H1 (cell line): ENCODE data around the gene ADAM22. TPM values are rescaled to one million over a fixed set of nuclear protein-coding genes. Genes with fewer than 3 reads are reported as not detected.

ENCODE experiments used
- CTCF ChIA-PET: fragments of 300-600 bp; sonication (Branson Sonifier 250); formaldehyde crosslinking; loops from one replicate; lab custom pipeline; 2021; ENCODE audit not compliant: partially characterized antibody; lab: Charles Lee
- POLR2A ChIA-PET: fragments of 300-600 bp; sonication (Branson Sonifier 250); formaldehyde crosslinking; loops from one replicate; lab custom pipeline; 2021; ENCODE audit warnings: inconsistent platforms; ENCODE audit not compliant: partially characterized antibody; lab: Charles Lee
- DNase-seq, 2 experiments: peaks; one replicate each; pipeline versions ENCODE4 v3.0.0 to v3.0.0-alpha.2; 2010 to 2022; ENCODE audit warnings: low spot score in 2 of 2, low read depth in 1 of 2, mixed read lengths in 1 of 2
- FAIRE-seq: peaks from 2 replicates; lab custom pipeline; 2011; peaks lifted over from hg19 to GRCh38; lab: Jason Lieb, UNC
- H2AFZ ChIP-seq: 2 replicates; pipeline ENCODE4 v1.8.1; 2012; ENCODE audit warnings: low read length, inconsistent platforms
- H2AK5ac ChIP-seq: 2 replicates; pipeline ENCODE4 v1.6.1; 2013; ENCODE audit warnings: low read depth, low read length
- H2BK120ac ChIP-seq: replicated peaks from 2 replicates; pipeline ENCODE3; 2013; ENCODE audit warnings: low read depth, low read length, inconsistent platforms
- H2BK12ac ChIP-seq: 2 replicates; pipeline ENCODE4 v1.6.1; 2013; ENCODE audit warnings: low read depth, low read length
- H2BK15ac ChIP-seq: 2 replicates; pipeline ENCODE4 v1.6.1; 2013; ENCODE audit warnings: low read length
- H2BK20ac ChIP-seq: 2 replicates; pipeline ENCODE4 v1.6.1; 2013; ENCODE audit warnings: low read length
- H2BK5ac ChIP-seq: 2 replicates; pipeline ENCODE4 v1.6.1; 2013; ENCODE audit warnings: low read depth, low read length
- H3K14ac ChIP-seq: 2 replicates; pipeline ENCODE4 v1.6.1; 2013; ENCODE audit warnings: inconsistent platforms; ENCODE audit not compliant: insufficient read length
- H3K18ac ChIP-seq: 2 replicates; pipeline ENCODE4 v1.6.1; 2013; ENCODE audit warnings: low read length; ENCODE audit errors: extremely low read depth
- H3K23ac ChIP-seq: 2 replicates; pipeline ENCODE4 v1.6.1; 2013; ENCODE audit warnings: inconsistent platforms; ENCODE audit not compliant: insufficient read length
- H3K23me2 ChIP-seq: 2 replicates; pipeline ENCODE4 v1.6.1; 2013; ENCODE audit warnings: low read depth, low read length
- H3K27ac ChIP-seq: 2 replicates; pipeline ENCODE4 v1.6.1; 2011; ENCODE audit warnings: low read depth, low read length, inconsistent platforms
- H3K27me3 ChIP-seq, 4 experiments: replicated peaks in 1 of 4; 1 replicate in 1 of 4; 2 replicates in 3 of 4; pipeline versions ENCODE4 v1.6.1 to v1.8.1; 2011 to 2013; ENCODE audit warnings: low read length in 3 of 4, mild to moderate bottlenecking in 3 of 4, inconsistent platforms in 2 of 4, mixed read lengths in 2 of 4, moderate library complexity in 1 of 4; ENCODE audit not compliant: control insufficient read depth in 3 of 4, insufficient read depth in 3 of 4; ENCODE audit errors: extremely low read depth in 1 of 4
- H3K36me3 ChIP-seq, 4 experiments: 2 replicates each; pipeline versions ENCODE4 v1.6.1 to v1.8.1; 2011 to 2013; ENCODE audit warnings: mild to moderate bottlenecking in 4 of 4, low read length in 3 of 4, moderate library complexity in 2 of 4, control low read depth in 1 of 4, inconsistent platforms in 1 of 4; ENCODE audit not compliant: insufficient read depth in 4 of 4, control insufficient read depth in 2 of 4
- H3K4ac ChIP-seq: replicated peaks from 2 replicates; pipeline ENCODE3; 2013; ENCODE audit warnings: low read length, low read depth, mixed read lengths, inconsistent platforms; ENCODE audit not compliant: insufficient read length
- H3K4me1 ChIP-seq, 4 experiments: replicated peaks in 1 of 4; 1 replicate in 1 of 4; 2 replicates in 3 of 4; pipeline versions ENCODE4 v1.6.1 to v1.8.1; 2011 to 2013; ENCODE audit warnings: low read length in 3 of 4, inconsistent platforms in 2 of 4, mixed read lengths in 1 of 4; ENCODE audit not compliant: insufficient read depth in 4 of 4, control insufficient read depth in 3 of 4
- H3K4me2 ChIP-seq, 2 experiments: 2 replicates each; pipeline versions ENCODE4 v1.6.1 to v1.8.1; 2011 to 2013; ENCODE audit warnings: low read depth in 2 of 2, low read length in 2 of 2, control low read depth in 1 of 2, inconsistent platforms in 1 of 2, mild to moderate bottlenecking in 1 of 2; ENCODE audit not compliant: insufficient read depth in 1 of 2
- H3K4me3 ChIP-seq, 4 experiments: fragments of 200-600, 300-600 bp in 1 of 4; sonication (generic), shearing (Covaris generic), sonication (Bioruptor Twin) in 1 of 4; 2 replicates each; pipeline versions ENCODE4 v1.5.1 to v1.8.1; 2011 to 2016; ENCODE audit warnings: low read length in 4 of 4, low read depth in 3 of 4, control low read depth in 2 of 4, inconsistent platforms in 2 of 4, mild to moderate bottlenecking in 2 of 4, mixed read lengths in 1 of 4, moderate library complexity in 1 of 4; ENCODE audit not compliant: insufficient read depth in 2 of 4; ENCODE audit errors: extremely low read depth in 1 of 4
- H3K56ac ChIP-seq: replicated peaks from 2 replicates; pipeline ENCODE3; 2013; ENCODE audit warnings: low read depth, mild to moderate bottlenecking, mixed read lengths, low read length, inconsistent platforms; ENCODE audit not compliant: insufficient read length
- H3K79me1 ChIP-seq: 2 replicates; pipeline ENCODE4 v1.6.1; 2013; ENCODE audit warnings: low read depth, low read length, control low read depth
- H3K79me2 ChIP-seq, 2 experiments: 2 replicates each; pipeline versions ENCODE4 v1.6.1 to v1.8.1; 2012 to 2013; ENCODE audit warnings: low read length in 2 of 2, mild to moderate bottlenecking in 2 of 2, inconsistent platforms in 1 of 2; ENCODE audit not compliant: insufficient read depth in 2 of 2, control insufficient read depth in 1 of 2
- H3K9ac ChIP-seq, 4 experiments: replicated peaks in 1 of 4; 1 replicate in 1 of 4; 2 replicates in 3 of 4; pipeline versions ENCODE4 v1.6.1 to v1.8.1; 2011 to 2013; ENCODE audit warnings: low read depth in 3 of 4, low read length in 3 of 4, control low read depth in 2 of 4, mild to moderate bottlenecking in 2 of 4, moderate library complexity in 2 of 4, inconsistent platforms in 1 of 4; ENCODE audit errors: extremely low read depth in 1 of 4
- H3K9me3 ChIP-seq, 2 experiments: 2 replicates each; pipeline versions ENCODE4 v1.6.1 to v1.8.1; 2012 to 2013; ENCODE audit warnings: mild to moderate bottlenecking in 2 of 2, moderate library complexity in 2 of 2, control low read depth in 1 of 2, inconsistent platforms in 1 of 2, low read depth in 1 of 2, low read length in 1 of 2, mixed read lengths in 1 of 2; ENCODE audit not compliant: insufficient read depth in 2 of 2
- H4K20me1 ChIP-seq, 2 experiments: replicated peaks in 1 of 2; 2 replicates each; pipeline versions ENCODE3 to v1.8.1; 2011 to 2013; ENCODE audit warnings: inconsistent platforms in 2 of 2, low read length in 2 of 2, mild to moderate bottlenecking in 1 of 2; ENCODE audit not compliant: insufficient read depth in 2 of 2, control insufficient read depth in 1 of 2
- H4K5ac ChIP-seq: 2 replicates; pipeline ENCODE4 v1.6.1; 2013; ENCODE audit warnings: low read length, low read depth, mixed read lengths, inconsistent platforms; ENCODE audit not compliant: insufficient read length
- H4K8ac ChIP-seq: 2 replicates; pipeline ENCODE4 v1.8.0; 2013; ENCODE audit warnings: mild to moderate bottlenecking, moderate library complexity, low read length, inconsistent platforms; ENCODE audit not compliant: insufficient read depth; ENCODE audit errors: extremely low read depth
- H4K91ac ChIP-seq: replicated peaks from 2 replicates; pipeline ENCODE3; 2013; ENCODE audit warnings: low read length, mixed read lengths, inconsistent platforms; ENCODE audit not compliant: insufficient read length
- CEBPB ChIP-seq: IDR thresholded peaks from 2 replicates; pipeline ENCODE4 v1.6.1; 2012; ENCODE audit warnings: low read depth, low read length
- CTBP2 ChIP-seq: IDR thresholded peaks from 2 replicates; pipeline ENCODE4 v1.7.0; 2011; ENCODE audit warnings: borderline replicate concordance, mild to moderate bottlenecking, moderate library complexity, mixed read lengths, low read length; ENCODE audit not compliant: insufficient read depth, insufficient read length
- WGBS, 2 experiments: shearing (Covaris generic) in 1 of 2; methylation state at CpG; one replicate each; pipeline versions ENCODE4 v1.1.6 to v1.1.7; 2013 to 2015; ENCODE audit warnings: low lambda C conversion rate in 2 of 2, mixed read lengths in 2 of 2, inconsistent platforms in 1 of 2, low coverage in 1 of 2, missing lambda C conversion rate in 1 of 2; ENCODE audit not compliant: insufficient replicate concordance in 2 of 2, insufficient coverage in 1 of 2, insufficient read length in 1 of 2; ENCODE audit errors: extremely low coverage in 1 of 2, missing lambda C conversion rate in 1 of 2; 5-methylcytosine and 5-hydroxymethylcytosine counted together
- polyA plus RNA-seq, 7 experiments: library from polyadenylated mRNA; depleted of rRNA in 3 of 7; stranded (reverse) in 5 of 7; unstranded in 2 of 7; fragments of >200 nt in 5 of 7; fragments of 200-250 nt in 2 of 7; gene quantifications; 1 replicate in 5 of 7; 2 replicates in 1 of 7; 4 replicates in 1 of 7; pipeline versions ENCODE4 v1.2.1 to v1.2.3, GENCODE V29; 2011 to 2013; ENCODE audit warnings: missing spikeins in 2 of 7, mixed read lengths in 2 of 7
- total RNA-seq: library from RNA; stranded (reverse); fragmentation: NEBNext Ultra II Directional; extraction: Animal tissue kit (Norgen Biotek cat#: 25700); gene quantifications from 2 replicates; pipeline ENCODE4 v1.2.1, GENCODE V29; 2021

The ADAM22 gene
- total and polyA plus RNA-seq, 2 of the 8 experiments (the other 6 are each of a cell fraction or from before 2014, with no cell fraction given): 4.6 to 21.4 TPM

GRCh38 chr7:88204525-88205110, 270.6 kb downstream of the ADAM22 start:
- H3K4me1 ChIP-seq: peaks cover 0 to 12% (median 10%) of the 10 kb centered on the region in 4 experiments; a peak in 3 of 7 replicates
- FAIRE-seq: no peak
- ChIA-PET CTCF (no interaction called here), POLR2A (interaction anchor here (1.2 kb wide), 1 partner anchor 9 kb away, joined by 5 read pairs; no protein-coding TSS in a partner anchor)
- H3K27ac ChIP-seq: no peak overlapping the region
- no peak overlapping the region for H3K23ac ChIP-seq
- H3K79me2 ChIP-seq: no peaks in the 10 kb centered on the region
- H2AFZ ChIP-seq: no peak overlapping the region
- no peaks in the 10 kb centered on the region for H3K27me3 ChIP-seq
- H3K36me3 ChIP-seq: peaks cover 2 to 63% (median 33%) of the 10 kb centered on the region in 4 experiments; a peak in 7 of 8 replicates
- H2BK20ac ChIP-seq: no peak overlapping the region
- no peak overlapping the region for H2BK12ac ChIP-seq
- H4K20me1 ChIP-seq: no peaks in the 10 kb centered on the region
- no peak overlapping the region for H3K56ac ChIP-seq
- no peaks in the 10 kb centered on the region for H3K9me3 ChIP-seq
- H3K4me2 ChIP-seq: no peak overlapping the region
- no peak overlapping the region for H2BK120ac ChIP-seq
- no peaks in the 10 kb centered on the region for H3K79me1 ChIP-seq
- TF ChIP-seq CEBPB: 0 out of 2 replicates have a peak, but pooled peaks have one; percentile 9
- no peak for TF ChIP-seq CTBP2
- DNase-seq: no peak
- H2AK5ac ChIP-seq: no peak overlapping the region
- WGBS, 2 experiments: 98% methylated on average over 3 of the region's 3 CpGs; no CpG with 5 or more reads in 1 of the 2 experiments
- H3K4ac ChIP-seq: no peak overlapping the region
- H2BK5ac ChIP-seq: no peak overlapping the region
- H4K8ac ChIP-seq: no peak overlapping the region
- no peak overlapping the region for H3K4me3 ChIP-seq
- no peak overlapping the region for H3K9ac ChIP-seq
- H2BK15ac ChIP-seq: no peak overlapping the region
- no peak overlapping the region for H3K18ac ChIP-seq
- no peak overlapping the region for H4K91ac ChIP-seq
- no peak overlapping the region for H4K5ac ChIP-seq
- no peaks in the 10 kb centered on the region for H3K23me2 ChIP-seq
- no peak overlapping the region for H3K14ac ChIP-seq
